ENCODE data around the gene PTTG1IP.

GRCh38 chr21:44817914-44818639 is 55.4 kb downstream of the PTTG1IP start, which contains the start of gene SUMO3:
- TF ChIP-seq CTCF (conservative IDR thresholded peaks at IDR 0.05; ENCODE audit: low read depth, low read length) (no peak), EZH2 (IDR thresholded peaks at IDR 0.05; ENCODE audit: low read length, unreplicated experiment) (no peak), EZH2phosphoT487 (IDR thresholded peaks at IDR 0.05; ENCODE audit: borderline replicate concordance, low read length) (no peak)
